ENCODE data around the gene ELF1.

DNA sequence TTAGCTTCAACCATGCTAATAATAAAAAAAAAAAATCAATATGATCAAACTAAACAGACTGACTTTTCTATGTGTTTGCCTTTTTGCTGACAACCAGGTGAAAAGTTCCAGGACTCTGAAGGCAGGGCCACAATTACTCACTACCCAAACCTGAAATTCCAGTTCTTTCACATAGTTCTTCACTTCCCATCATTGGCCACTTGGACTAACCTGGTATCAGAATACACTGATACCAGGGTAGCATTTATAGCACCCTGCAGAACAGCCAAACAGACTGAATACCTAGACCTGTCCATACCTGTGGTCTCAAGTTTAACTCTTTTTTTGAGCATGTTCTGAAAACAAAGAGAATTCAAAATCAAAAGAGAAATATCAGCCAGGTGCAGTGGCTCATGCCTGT is 25.1 kb downstream of the ELF1 start:
- TF ChIP-seq, protein P1, sequence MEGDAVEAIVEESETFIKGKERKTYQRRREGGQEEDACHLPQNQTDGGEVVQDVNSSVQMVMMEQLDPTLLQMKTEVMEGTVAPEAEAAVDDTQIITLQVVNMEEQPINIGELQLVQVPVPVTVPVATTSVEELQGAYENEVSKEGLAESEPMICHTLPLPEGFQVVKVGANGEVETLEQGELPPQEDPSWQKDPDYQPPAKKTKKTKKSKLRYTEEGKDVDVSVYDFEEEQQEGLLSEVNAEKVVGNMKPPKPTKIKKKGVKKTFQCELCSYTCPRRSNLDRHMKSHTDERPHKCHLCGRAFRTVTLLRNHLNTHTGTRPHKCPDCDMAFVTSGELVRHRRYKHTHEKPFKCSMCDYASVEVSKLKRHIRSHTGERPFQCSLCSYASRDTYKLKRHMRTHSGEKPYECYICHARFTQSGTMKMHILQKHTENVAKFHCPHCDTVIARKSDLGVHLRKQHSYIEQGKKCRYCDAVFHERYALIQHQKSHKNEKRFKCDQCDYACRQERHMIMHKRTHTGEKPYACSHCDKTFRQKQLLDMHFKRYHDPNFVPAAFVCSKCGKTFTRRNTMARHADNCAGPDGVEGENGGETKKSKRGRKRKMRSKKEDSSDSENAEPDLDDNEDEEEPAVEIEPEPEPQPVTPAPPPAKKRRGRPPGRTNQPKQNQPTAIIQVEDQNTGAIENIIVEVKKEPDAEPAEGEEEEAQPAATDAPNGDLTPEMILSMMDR (IDR thresholded peaks at IDR 0.05), result no peak
- no peak for TF ChIP-seq NR3C1 (CRISPR knock-in tag; conservative IDR thresholded peaks at IDR 0.05; ENCODE audit: low read depth)
- TF ChIP-seq, protein P2, sequence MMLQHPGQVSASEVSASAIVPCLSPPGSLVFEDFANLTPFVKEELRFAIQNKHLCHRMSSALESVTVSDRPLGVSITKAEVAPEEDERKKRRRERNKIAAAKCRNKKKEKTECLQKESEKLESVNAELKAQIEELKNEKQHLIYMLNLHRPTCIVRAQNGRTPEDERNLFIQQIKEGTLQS (CRISPR knock-in tag; conservative IDR thresholded peaks at IDR 0.05), result no peak
- no peak for TF ChIP-seq ZNF121 (CRISPR knock-in tag; IDR thresholded peaks at IDR 0.05)
- TF ChIP-seq MXD4 (CRISPR knock-in tag; IDR thresholded peaks at IDR 0.05; ENCODE audit: borderline replicate concordance), result no peak
- TF ChIP-seq ZNF416 (CRISPR knock-in tag; IDR thresholded peaks at IDR 0.05), result no peak
- no peak for TF ChIP-seq KAT7 (CRISPR knock-in tag; IDR thresholded peaks at IDR 0.05; ENCODE audit: borderline replicate concordance)
- TF ChIP-seq, protein P3, sequence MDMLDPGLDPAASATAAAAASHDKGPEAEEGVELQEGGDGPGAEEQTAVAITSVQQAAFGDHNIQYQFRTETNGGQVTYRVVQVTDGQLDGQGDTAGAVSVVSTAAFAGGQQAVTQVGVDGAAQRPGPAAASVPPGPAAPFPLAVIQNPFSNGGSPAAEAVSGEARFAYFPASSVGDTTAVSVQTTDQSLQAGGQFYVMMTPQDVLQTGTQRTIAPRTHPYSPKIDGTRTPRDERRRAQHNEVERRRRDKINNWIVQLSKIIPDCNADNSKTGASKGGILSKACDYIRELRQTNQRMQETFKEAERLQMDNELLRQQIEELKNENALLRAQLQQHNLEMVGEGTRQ (CRISPR knock-in tag; IDR thresholded peaks at IDR 0.05), result no peak

Measured in WTC11 (cell line).